HG03378 (cell line): ENCODE results near the gene MRGPRE.

ENCODE experiments used
- ATAC-seq: cut with Tn5 transposase; IDR thresholded peaks from one replicate; pipeline ENCODE4 v1.9.1; 2021; ENCODE audit warnings: mild to moderate bottlenecking, moderate library complexity; ENCODE audit not compliant: unreplicated experiment

MRGPRE gene

GRCh38 chr11:3227568-3228444 is 4.4 kb downstream of the MRGPRE start:
- no peak for ATAC-seq

- no peak for ATAC-seq
Measured at GRCh38 chr11:3226846-3227567, 5.2 kb downstream of the MRGPRE start.

GRCh38 chr11:3225826-3226750 is 6.1 kb downstream of the MRGPRE start:
- ATAC-seq: no peak

- ATAC-seq: no peak
Measured at GRCh38 chr11:3225159-3225758, 7.0 kb downstream of the MRGPRE start.

GRCh38 chr11:3224401-3225057 is 7.7 kb downstream of the MRGPRE start:
- no peak for ATAC-seq

- no peak for ATAC-seq
Measured at GRCh38 chr11:3223932-3224381, 8.3 kb downstream of the MRGPRE start.

GRCh38 chr11:3222941-3223915 is 9.0 kb downstream of the MRGPRE start:
- ATAC-seq: no peak

GRCh38 chr11:3222003-3222855 is 10.0 kb downstream of the MRGPRE start:
- ATAC-seq: no peak

- no peak for ATAC-seq
Measured at GRCh38 chr11:3221408-3222002, 10.7 kb downstream of the MRGPRE start.

- no peak for ATAC-seq
Measured at GRCh38 chr11:3220521-3221407, 11.5 kb downstream of the MRGPRE start.

- no peak for ATAC-seq
Measured at GRCh38 chr11:3220101-3220500, 12.1 kb downstream of the MRGPRE start.

GRCh38 chr11:3219281-3219892 is 12.8 kb downstream of the MRGPRE start:
- no peak for ATAC-seq

- ATAC-seq: no peak
Measured at GRCh38 chr11:3218483-3219280, 13.5 kb downstream of the MRGPRE start, which contains the start of gene MRGPRG. TSS of gene MRGPRG (minus strand) at chr11:3218813. CDS start at chr11:3218813, 0 bp downstream.

- no peak for ATAC-seq
Measured at GRCh38 chr11:3217818-3218482, 14.3 kb downstream of the MRGPRE start.
